ENCODE data around the gene MAD1L1. TPM values are rescaled to one million over a fixed set of nuclear protein-coding genes. Genes with fewer than 3 reads are reported as not detected.

Gene MAD1L1
- polyA plus RNA-seq, 1 experiment: 32.0 TPM

DNA sequence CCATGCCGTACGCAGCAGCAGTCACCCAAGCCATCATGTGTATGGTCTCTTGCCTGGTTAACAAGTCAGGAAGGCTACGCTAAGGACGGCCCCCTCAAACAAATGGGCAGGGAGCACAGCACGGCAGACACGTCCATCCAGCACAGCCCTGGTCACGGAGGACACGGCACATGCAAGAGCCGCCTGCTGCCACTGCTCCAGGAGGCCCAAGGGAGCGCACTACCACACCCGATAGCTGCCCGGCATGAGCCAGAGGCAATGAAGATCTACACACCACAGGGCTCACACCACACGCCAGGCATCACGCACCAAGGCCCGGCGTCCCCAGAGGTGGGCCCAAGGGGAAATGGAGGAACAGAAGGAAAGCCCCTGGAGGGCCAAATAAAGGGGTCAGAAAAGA lies 134.2 kb downstream of the MAD1L1 start:
- Histone ChIP-seq H3K4me3 (ENCODE audit: low read depth, low read length) (no peak overlapping the region), H3K27me3 (ENCODE audit: control insufficient read depth, insufficient read depth, low read length) (no peaks in the 10 kb centered on the region), H3K36me3 (ENCODE audit: control insufficient read depth, insufficient read depth, low read length) (no peaks in the 10 kb centered on the region)
- DNase-seq (ENCODE audit: low read depth): no peak
- TF ChIP-seq, protein P1, sequence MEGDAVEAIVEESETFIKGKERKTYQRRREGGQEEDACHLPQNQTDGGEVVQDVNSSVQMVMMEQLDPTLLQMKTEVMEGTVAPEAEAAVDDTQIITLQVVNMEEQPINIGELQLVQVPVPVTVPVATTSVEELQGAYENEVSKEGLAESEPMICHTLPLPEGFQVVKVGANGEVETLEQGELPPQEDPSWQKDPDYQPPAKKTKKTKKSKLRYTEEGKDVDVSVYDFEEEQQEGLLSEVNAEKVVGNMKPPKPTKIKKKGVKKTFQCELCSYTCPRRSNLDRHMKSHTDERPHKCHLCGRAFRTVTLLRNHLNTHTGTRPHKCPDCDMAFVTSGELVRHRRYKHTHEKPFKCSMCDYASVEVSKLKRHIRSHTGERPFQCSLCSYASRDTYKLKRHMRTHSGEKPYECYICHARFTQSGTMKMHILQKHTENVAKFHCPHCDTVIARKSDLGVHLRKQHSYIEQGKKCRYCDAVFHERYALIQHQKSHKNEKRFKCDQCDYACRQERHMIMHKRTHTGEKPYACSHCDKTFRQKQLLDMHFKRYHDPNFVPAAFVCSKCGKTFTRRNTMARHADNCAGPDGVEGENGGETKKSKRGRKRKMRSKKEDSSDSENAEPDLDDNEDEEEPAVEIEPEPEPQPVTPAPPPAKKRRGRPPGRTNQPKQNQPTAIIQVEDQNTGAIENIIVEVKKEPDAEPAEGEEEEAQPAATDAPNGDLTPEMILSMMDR (IDR thresholded peaks at IDR 0.05; ENCODE audit: insufficient read depth, low read depth, low read length): no peak
- ChIA-PET CTCF (no interaction called here), POLR2A (interaction anchor here (0.6 kb wide), 1 partner anchor 528 kb away, joined by 13 read pairs; no protein-coding TSS in a partner anchor)

- DNase-seq (ENCODE audit: low read depth): no peak
- no peaks in the 10 kb centered on the region for H3K27me3 ChIP-seq (ENCODE audit: control insufficient read depth, insufficient read depth, low read length)
- ChIA-PET CTCF (interaction anchor here (0.6 kb wide), 1 partner anchor 141 kb away, joined by 4 read pairs; no protein-coding TSS in a partner anchor), POLR2A (no interaction called here)
- TF ChIP-seq, protein P1 (IDR thresholded peaks at IDR 0.05; ENCODE audit: insufficient read depth, low read depth, low read length): no peak
- no peak overlapping the region for H3K4me3 ChIP-seq (ENCODE audit: low read depth, low read length)
- no peaks in the 10 kb centered on the region for H3K36me3 ChIP-seq (ENCODE audit: control insufficient read depth, insufficient read depth, low read length)
Measured at GRCh38 chr7:2098056-2098455, 134.7 kb downstream of the MAD1L1 start.

- TF ChIP-seq, protein P1 (IDR thresholded peaks at IDR 0.05; ENCODE audit: insufficient read depth, low read depth, low read length): no peak
- H3K4me3 ChIP-seq (ENCODE audit: low read depth, low read length): no peak overlapping the region
- no peaks in the 10 kb centered on the region for H3K36me3 ChIP-seq (ENCODE audit: control insufficient read depth, insufficient read depth, low read length)
- POLR2A ChIA-PET: no interaction called here
- CTCF ChIA-PET: interaction anchor here (0.6 kb wide), 1 partner anchor 140 kb away, joined by 4 read pairs; no protein-coding TSS in a partner anchor
- no peaks in the 10 kb centered on the region for H3K27me3 ChIP-seq (ENCODE audit: control insufficient read depth, insufficient read depth, low read length)
- no peak for DNase-seq (ENCODE audit: low read depth)
Measured at GRCh38 chr7:2097492-2097891, 135.3 kb downstream of the MAD1L1 start.

- no peak overlapping the region for H3K4me3 ChIP-seq (ENCODE audit: low read depth, low read length)
- no peaks in the 10 kb centered on the region for H3K27me3 ChIP-seq (ENCODE audit: control insufficient read depth, insufficient read depth, low read length)
- no peak for DNase-seq (ENCODE audit: low read depth)
- POLR2A ChIA-PET: no interaction called here
- H3K36me3 ChIP-seq (ENCODE audit: control insufficient read depth, insufficient read depth, low read length): no peaks in the 10 kb centered on the region
- TF ChIP-seq, protein P1 (IDR thresholded peaks at IDR 0.05; ENCODE audit: insufficient read depth, low read depth, low read length): no peak
- CTCF ChIA-PET: no interaction called here
Measured at GRCh38 chr7:2096692-2097387, 135.9 kb downstream of the MAD1L1 start.

- no peak for DNase-seq (ENCODE audit: low read depth)
- no peaks in the 10 kb centered on the region for H3K27me3 ChIP-seq (ENCODE audit: control insufficient read depth, insufficient read depth, low read length)
- ChIA-PET POLR2A (no interaction called here), CTCF (no interaction called here)
- TF ChIP-seq, protein P1 (IDR thresholded peaks at IDR 0.05; ENCODE audit: insufficient read depth, low read depth, low read length): no peak
- H3K4me3 ChIP-seq (ENCODE audit: low read depth, low read length): no peak overlapping the region
- H3K36me3 ChIP-seq (ENCODE audit: control insufficient read depth, insufficient read depth, low read length): no peaks in the 10 kb centered on the region
Measured at GRCh38 chr7:2095436-2095835, 137.3 kb downstream of the MAD1L1 start.
